Neural progenitor cell (in vitro differentiated cells): ENCODE measurements around the gene CCDC106. TPM values are rescaled to one million over a fixed set of nuclear protein-coding genes. Genes with fewer than 3 reads are reported as not detected.

Experiments used
- DNase-seq: peaks from one replicate; pipeline ENCODE4 v3.0.0-alpha.2; 2016; ENCODE audit warnings: low spot score
- H2AFZ ChIP-seq: fragments of 200-600 bp; sonication (generic); replicated peaks from 2 replicates; pipeline ENCODE4 v1.6.1; 2016; ENCODE audit warnings: antibody characterized with exemption
- H3F3A ChIP-seq: fragments of 200-600 bp; sonication (generic); 2 replicates; pipeline ENCODE4 v1.6.1; 2016; ENCODE audit warnings: antibody characterized with exemption, low read depth
- H3K27ac ChIP-seq: fragments of 200-600 bp; sonication (generic); 2 replicates; pipeline ENCODE4 v1.5.1; 2016; ENCODE audit warnings: mild to moderate bottlenecking
- H3K27me3 ChIP-seq: fragments of 200-600 bp; sonication (generic); 2 replicates; pipeline ENCODE4 v1.6.1; 2016; ENCODE audit warnings: mild to moderate bottlenecking, moderate library complexity
- H3K36me3 ChIP-seq: fragments of 200-600 bp; sonication (generic); 2 replicates; pipeline ENCODE4 v1.5.1; 2016
- H3K4me1 ChIP-seq: fragments of 200-600 bp; sonication (generic); 2 replicates; pipeline ENCODE4 v1.6.1; 2016; ENCODE audit warnings: mixed run types
- H3K4me2 ChIP-seq: fragments of 200-600 bp; sonication (generic); 2 replicates; pipeline ENCODE4 v1.6.1; 2016
- H3K4me3 ChIP-seq: fragments of 200-600 bp; sonication (generic); 2 replicates; pipeline ENCODE4 v1.5.1; 2016
- H3K79me2 ChIP-seq: fragments of 200-600 bp; sonication (generic); 2 replicates; pipeline ENCODE4 v1.6.1; 2016; ENCODE audit warnings: low read depth
- H3K9ac ChIP-seq: fragments of 200-600 bp; sonication (generic); 2 replicates; pipeline ENCODE4 v1.6.1; 2016
- H3K9me3 ChIP-seq: fragments of 200-600 bp; sonication (generic); 2 replicates; pipeline ENCODE4 v1.5.1; 2016; ENCODE audit warnings: low read depth
- H4K20me1 ChIP-seq: fragments of 200-600 bp; sonication (generic); 2 replicates; pipeline ENCODE4 v1.6.1; 2016; ENCODE audit warnings: low read depth
- H3K27ac Mint-ChIP-seq: 3 replicates; pipeline ENCODE4 v1.8.0; 2021; ENCODE audit warnings: mixed read lengths
- H3K27me3 Mint-ChIP-seq: 2 replicates; pipeline ENCODE4 v1.8.0; 2022; ENCODE audit warnings: low read depth, mild to moderate bottlenecking, inconsistent platforms, moderate library complexity, mixed read lengths; ENCODE audit not compliant: insufficient read depth
- H3K36me3 Mint-ChIP-seq: 3 replicates; pipeline ENCODE4 v1.8.0; 2021; ENCODE audit warnings: mixed read lengths
- H3K4me1 Mint-ChIP-seq: 3 replicates; pipeline ENCODE4 v1.8.0; 2021; ENCODE audit warnings: mixed read lengths
- H3K4me3 Mint-ChIP-seq: 3 replicates; pipeline ENCODE4 v1.8.0; 2021; ENCODE audit warnings: mild to moderate bottlenecking, moderate library complexity, mixed read lengths
- H3K9me3 Mint-ChIP-seq: 3 replicates; pipeline ENCODE4 v1.8.0; 2020; ENCODE audit warnings: mixed read lengths
- CTCF ChIP-seq: fragments of 200-600 bp; sonication (generic); IDR thresholded peaks from 2 replicates; pipeline ENCODE4 v1.5.1; 2017; ENCODE audit warnings: antibody characterized with exemption, mild to moderate bottlenecking
- EZH2 ChIP-seq: fragments of 200-600 bp; sonication (generic); IDR thresholded peaks from 2 replicates; pipeline ENCODE4 v1.6.1; 2017; ENCODE audit warnings: antibody characterized with exemption, mild to moderate bottlenecking, moderate library complexity
- EZH2phosphoT487 ChIP-seq: fragments of 200-600 bp; sonication (generic); IDR thresholded peaks from 2 replicates; pipeline ENCODE4 v1.6.1; 2017; ENCODE audit warnings: antibody characterized with exemption
- total RNA-seq: library from RNA; depleted of rRNA; stranded (reverse); fragments of >200 nt; gene quantifications from 2 replicates; pipeline ENCODE4 v1.2.3, GENCODE V29; 2015; ENCODE audit warnings: low replicate concordance

Gene CCDC106
- 7.6 and 24.9 TPM in 2 replicates for total RNA-seq

GRCh38 chr19:55647732-55648584 lies at the start of gene CCDC106:
CCDC106 (plus strand) TSS chr19:55648212; CDS start chr19:55649047, 835 bp downstream.
- no peaks in the 10 kb centered on the region for H3K36me3 ChIP-seq
- H3K9ac ChIP-seq = peak within 1 kb of the TSS; percentile 72
- peak; percentile 90 for DNase-seq
- peak within 1 kb of the TSS; percentile 89 for H3K4me3 Mint-ChIP-seq
- no peak for TF ChIP-seq EZH2
- TF ChIP-seq CTCF = no peak
- TF ChIP-seq EZH2phosphoT487 = no peak
- H3K4me2 ChIP-seq = peak within 1 kb of the TSS; percentile 86
- H3F3A ChIP-seq = peaks cover 23% of the 10 kb centered on the region
- peaks cover 53% of the 10 kb centered on the region for H3K79me2 ChIP-seq
- H3K36me3 Mint-ChIP-seq = peaks cover 15% of the 10 kb centered on the region
- H3K27ac ChIP-seq = no peak within 1 kb of the TSS
- H3K27me3 ChIP-seq = no peaks in the 10 kb centered on the region
- no peaks in the 10 kb centered on the region for H3K9me3 ChIP-seq
- H4K20me1 ChIP-seq = no peaks in the 10 kb centered on the region
- no peaks in the 10 kb centered on the region for H3K9me3 Mint-ChIP-seq
- H3K4me3 ChIP-seq = peak within 1 kb of the TSS; percentile 98
- peak within 1 kb of the TSS; percentile 81 for H3K27ac Mint-ChIP-seq
- peaks cover 34% of the 10 kb centered on the region for H3K4me1 Mint-ChIP-seq
- peaks cover 20% of the 10 kb centered on the region for H3K27me3 Mint-ChIP-seq
- H3K4me1 ChIP-seq = peaks cover 18% of the 10 kb centered on the region
- H2AFZ ChIP-seq = peak within 1 kb of the TSS; percentile 95

GRCh38 chr19:55598719-55599467 lies 49.1 kb upstream of the CCDC106 start:
- peaks cover 16% of the 10 kb centered on the region for H3K79me2 ChIP-seq
- no peak overlapping the region for H2AFZ ChIP-seq
- no peaks in the 10 kb centered on the region for H4K20me1 ChIP-seq
- Mint-ChIP-seq H3K36me3 (peaks cover 38% of the 10 kb centered on the region), H3K27ac (peak overlapping the region; percentile 8), H3K4me1 (peaks cover 29% of the 10 kb centered on the region), H3K27me3 (peaks cover 7% of the 10 kb centered on the region), H3K9me3 (peaks cover 14% of the 10 kb centered on the region), H3K4me3 (peak overlapping the region; percentile 98)
- H3K4me1 ChIP-seq = peaks cover 6% of the 10 kb centered on the region
- TF ChIP-seq EZH2phosphoT487 = no peak
- TF ChIP-seq EZH2 = no peak
- TF ChIP-seq CTCF = no peak
- H3F3A ChIP-seq = peaks cover 52% of the 10 kb centered on the region
- H3K4me2 ChIP-seq = peak overlapping the region; percentile 72
- H3K27ac ChIP-seq = peak overlapping the region; percentile 98
- peak; percentile 96 for DNase-seq
- no peaks in the 10 kb centered on the region for H3K9me3 ChIP-seq
- H3K4me3 ChIP-seq = peak overlapping the region; percentile 73
- H3K9ac ChIP-seq = peak overlapping the region; percentile 92
- H3K36me3 ChIP-seq = peaks cover 17% of the 10 kb centered on the region
- no peaks in the 10 kb centered on the region for H3K27me3 ChIP-seq

- Mint-ChIP-seq H3K27me3 (peaks cover 7% of the 10 kb centered on the region), H3K9me3 (peaks cover 14% of the 10 kb centered on the region), H3K36me3 (peaks cover 38% of the 10 kb centered on the region), H3K4me3 (peak within 1 kb of the TSS; percentile 98), H3K4me1 (peaks cover 30% of the 10 kb centered on the region), H3K27ac (peak within 1 kb of the TSS; percentile 100)
- Histone ChIP-seq H3F3A (peaks cover 58% of the 10 kb centered on the region), H3K4me2 (peak within 1 kb of the TSS; percentile 89), H3K4me3 (peak within 1 kb of the TSS; percentile 73), H3K4me1 (peaks cover 6% of the 10 kb centered on the region), H3K36me3 (peaks cover 17% of the 10 kb centered on the region), H3K79me2 (peaks cover 16% of the 10 kb centered on the region), H2AFZ (peak within 1 kb of the TSS; percentile 85), H3K9me3 (no peaks in the 10 kb centered on the region), H3K27ac (peak within 1 kb of the TSS; percentile 98), H4K20me1 (no peaks in the 10 kb centered on the region), H3K9ac (peak within 1 kb of the TSS; percentile 92), H3K27me3 (no peaks in the 10 kb centered on the region)
- no peak for TF ChIP-seq EZH2phosphoT487
- no peak for TF ChIP-seq EZH2
- TF ChIP-seq CTCF = no peak
- DNase-seq = peak; percentile 99
Measured at GRCh38 chr19:55599468-55599841, 48.6 kb upstream of the CCDC106 start, which contains the start of gene FIZ1. FIZ1 (minus strand) TSS chr19:55599517; CDS start chr19:55597865, 1,652 bp downstream.
